HepG2 (cell line): ENCODE results near the gene C3orf22. TPM values are rescaled to one million over a fixed set of nuclear protein-coding genes. Genes with fewer than 3 reads are reported as not detected.

Experiments used
- AKNA ChIP-seq: sonication (generic); formaldehyde crosslinking; IDR thresholded peaks from 2 replicates; pipeline ENCODE4 v1.4.0; 2020; ENCODE audit warnings: missing genetic modification reagents, borderline replicate concordance
- ARID2 ChIP-seq: sonication (generic); formaldehyde crosslinking; IDR thresholded peaks from 2 replicates; pipeline ENCODE4 v1.8.1; 2022; ENCODE audit warnings: mild to moderate bottlenecking, missing genetic modification reagents, borderline replicate concordance
- BCLAF1 ChIP-seq: fragments of 450-650 bp; IDR thresholded peaks from 2 replicates; pipeline ENCODE4 v1.6.1; 2017; ENCODE audit warnings: mild to moderate bottlenecking
- BRCA1 ChIP-seq: sonication (generic); formaldehyde crosslinking; IDR thresholded peaks from 2 replicates; pipeline ENCODE4 v1.4.0; 2020; ENCODE audit warnings: missing genetic modification reagents
- CREBL2 ChIP-seq: sonication (generic); formaldehyde crosslinking; IDR thresholded peaks from 2 replicates; pipeline ENCODE4 v1.8.1; 2023; ENCODE audit warnings: missing genetic modification reagents, mild to moderate bottlenecking, borderline replicate concordance
- ESRRA ChIP-seq: sonication (generic); formaldehyde crosslinking; IDR thresholded peaks from 2 replicates; pipeline ENCODE4 v1.5.1; 2020; ENCODE audit warnings: mild to moderate bottlenecking, low read depth, missing genetic modification reagents
- FOXC1 ChIP-seq: sonication (generic); formaldehyde crosslinking; IDR thresholded peaks from 2 replicates; pipeline ENCODE4 v1.8.0; 2022; ENCODE audit warnings: mild to moderate bottlenecking, missing genetic modification reagents, borderline replicate concordance
- HMGA1 ChIP-seq: sonication (generic); formaldehyde crosslinking; conservative IDR thresholded peaks from 2 replicates; pipeline ENCODE4 v1.4.0; 2020; ENCODE audit warnings: missing genetic modification reagents
- KDM1A ChIP-seq: IDR thresholded peaks from 2 replicates; pipeline ENCODE4 v1.6.1; 2016; ENCODE audit warnings: missing compliant biosample characterization
- KDM5B ChIP-seq: sonication (generic); formaldehyde crosslinking; IDR thresholded peaks from 2 replicates; pipeline ENCODE4 v1.4.0; 2020; ENCODE audit warnings: missing genetic modification reagents, mild to moderate bottlenecking, borderline replicate concordance
- MIXL1 ChIP-seq: IDR thresholded peaks from 2 replicates; pipeline ENCODE4 v1.6.1; 2016
- PCBP2 ChIP-seq: fragments of 200-400 bp; formaldehyde crosslinking; optimal IDR thresholded peaks from 2 replicates; pipeline ENCODE3; 2018; ENCODE audit warnings: low read length, low read depth; ENCODE audit not compliant: poor library complexity, severe bottlenecking
- PHF21A ChIP-seq: sonication (generic); formaldehyde crosslinking; IDR thresholded peaks from 2 replicates; pipeline ENCODE4 v1.5.0; 2020; ENCODE audit warnings: mild to moderate bottlenecking, missing genetic modification reagents
- RFX3 ChIP-seq: IDR thresholded peaks from 2 replicates; pipeline ENCODE4 v1.6.1; 2016; ENCODE audit warnings: missing biosample characterization, missing genetic modification reagents
- ZBTB7B ChIP-seq: sonication (generic); formaldehyde crosslinking; IDR thresholded peaks from 2 replicates; pipeline ENCODE4 v1.4.0; 2020; ENCODE audit warnings: missing genetic modification reagents
- ZC3H4 ChIP-seq: sonication (generic); formaldehyde crosslinking; IDR thresholded peaks from 2 replicates; pipeline ENCODE4 v1.4.0; 2020; ENCODE audit warnings: missing genetic modification reagents, borderline replicate concordance
- ZFY ChIP-seq: sonication (generic); formaldehyde crosslinking; IDR thresholded peaks from 2 replicates; pipeline ENCODE4 v1.4.0; 2020; ENCODE audit warnings: missing genetic modification reagents
- ZNF350 ChIP-seq: sonication (generic); formaldehyde crosslinking; IDR thresholded peaks from 2 replicates; pipeline ENCODE4 v1.4.0; 2020; ENCODE audit warnings: mild to moderate bottlenecking, low read depth, missing genetic modification reagents, borderline replicate concordance
- ZNF550 ChIP-seq: sonication (generic); formaldehyde crosslinking; IDR thresholded peaks from 2 replicates; pipeline ENCODE4 v1.4.0; 2020; ENCODE audit warnings: mild to moderate bottlenecking, missing genetic modification reagents, borderline replicate concordance
- ZNF605 ChIP-seq: sonication (generic); formaldehyde crosslinking; IDR thresholded peaks from 2 replicates; pipeline ENCODE4 v1.8.0; 2022; ENCODE audit warnings: mild to moderate bottlenecking, missing genetic modification reagents
- ZNF672 ChIP-seq: sonication (generic); formaldehyde crosslinking; IDR thresholded peaks from 2 replicates; pipeline ENCODE4 v1.8.1; 2022; ENCODE audit warnings: missing genetic modification reagents
- ZNF773 ChIP-seq: sonication (generic); formaldehyde crosslinking; IDR thresholded peaks from 2 replicates; pipeline ENCODE4 v1.4.0; 2020; ENCODE audit warnings: missing genetic modification reagents, borderline replicate concordance
- ZSCAN29 ChIP-seq: sonication (generic); formaldehyde crosslinking; conservative IDR thresholded peaks from 2 replicates; pipeline ENCODE4 v1.4.0; 2020; ENCODE audit warnings: mild to moderate bottlenecking, missing genetic modification reagents
- polyA plus RNA-seq, 8 experiments: library from polyadenylated mRNA; depleted of rRNA in 3 of 8; stranded (reverse) in 7 of 8; unstranded in 1 of 8; fragments of >200 nt; fragmentation: Illumina TruSeq in 4 of 8; extraction: Trizol in 4 of 8; gene quantifications; 2 replicates each; pipeline versions ENCODE4 v1.2.1 to v1.2.3, GENCODE V29; 2011 to 2016; ENCODE audit warnings: low read depth in 4 of 8, missing spikeins in 1 of 8, mixed read lengths in 1 of 8; ENCODE audit not compliant: insufficient read depth in 1 of 8
- total RNA-seq, 5 experiments: library from RNA; depleted of rRNA; stranded (reverse); fragments of >200 nt; fragmentation: Illumina TruSeq; extraction: Trizol; gene quantifications; 2 replicates each; pipeline ENCODE4 v1.2.3, GENCODE V29; 2016; ENCODE audit warnings: low read depth in 1 of 5

Gene C3orf22
- total and polyA plus RNA-seq, 2 of the 13 experiments (the other 11 are each of a cell fraction or from before 2014, with no cell fraction given), result not detected

GRCh38 chr3:126517291-126517951, 41.3 kb downstream of the C3orf22 start, which contains the start of gene UROC1 (continued):
- TF ChIP-seq BCLAF1, result no peak
- TF ChIP-seq KDM5B (CRISPR knock-in tag), result no peak
- 0 out of 2 replicates have a peak, but pooled peaks have one; percentile 28 for TF ChIP-seq ZNF550
- TF ChIP-seq PHF21A (CRISPR knock-in tag), result peak; percentile 55; the same call in 1 of the 2 replicates
- no peak for TF ChIP-seq HMGA1 (CRISPR knock-in tag)
- no peak for TF ChIP-seq ZC3H4 (CRISPR knock-in tag)
- no peak for TF ChIP-seq ZFY
- 0 out of 2 replicates have a peak, but pooled peaks have one; percentile 23 for TF ChIP-seq ZSCAN29 (CRISPR knock-in tag)
- no peak for TF ChIP-seq ARID2 (CRISPR knock-in tag)
- no peak for TF ChIP-seq AKNA
- no peak for TF ChIP-seq CREBL2 (CRISPR knock-in tag)
- TF ChIP-seq KDM1A (CRISPR knock-in tag), result no peak
- no peak for TF ChIP-seq RFX3
- peak; percentile 99 for TF ChIP-seq ZBTB7B
- no peak for TF ChIP-seq BRCA1 (CRISPR knock-in tag)
- TF ChIP-seq FOXC1 (CRISPR knock-in tag), result peak; percentile 59; the same call in 1 of the 2 replicates
- no peak for TF ChIP-seq ZNF672 (CRISPR knock-in tag)
- TF ChIP-seq PCBP2, result no peak
- no peak for TF ChIP-seq MIXL1 (CRISPR knock-in tag)
- peak; percentile 96 for TF ChIP-seq ESRRA (CRISPR knock-in tag)
- TF ChIP-seq ZNF605 (CRISPR knock-in tag), result no peak
- TF ChIP-seq ZNF773, result no peak
- 0 out of 2 replicates have a peak, but pooled peaks have one; percentile 49 for TF ChIP-seq ZNF350 (CRISPR knock-in tag)
